ENCODE data around the gene DMKN. TPM values are rescaled to one million over a fixed set of nuclear protein-coding genes. Genes with fewer than 3 reads are reported as not detected.

DMKN gene
- total and polyA plus RNA-seq, 9 donors = 1.1 to 22.6 (median 2.0) TPM

DNA sequence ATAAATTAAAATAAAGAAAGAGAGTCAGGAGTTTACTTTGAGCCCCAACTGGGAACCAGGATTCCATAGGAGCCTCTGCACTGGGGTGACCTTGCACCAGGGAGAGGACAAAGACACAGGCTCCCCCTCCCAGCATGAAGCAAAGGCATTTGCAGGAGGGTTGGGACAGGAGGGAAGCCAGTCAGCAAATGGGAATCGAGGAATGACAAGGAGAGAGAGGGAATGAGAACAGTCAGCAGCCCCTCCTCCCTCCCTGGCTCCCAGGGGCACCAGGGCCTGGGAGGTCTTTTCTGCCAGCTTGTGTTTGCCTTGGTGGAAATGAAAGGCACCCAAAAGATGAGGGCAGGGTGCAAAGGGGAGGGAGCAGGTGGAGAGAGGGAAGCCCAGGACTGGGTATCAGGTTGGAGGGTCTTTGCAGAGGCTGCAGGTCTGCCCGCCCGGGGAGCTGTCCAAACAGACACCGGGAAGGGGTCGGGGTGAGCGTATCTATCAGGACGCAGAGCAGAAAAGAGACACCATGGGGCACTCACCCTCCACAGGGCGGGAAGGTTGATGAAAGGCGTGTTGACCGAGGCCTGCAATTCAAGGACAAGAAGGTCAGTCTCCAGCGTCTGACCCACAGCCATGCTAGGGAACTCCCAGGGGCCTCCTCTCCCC lies 10.9 kb upstream of the DMKN start:
- H3K9me3 ChIP-seq (replicated peaks; ENCODE audit: control insufficient read depth, low read depth, low read length) = no peaks in the 10 kb centered on the region
- no peak for DNase-seq
- H3K4me1 ChIP-seq (ENCODE audit: control insufficient read depth, insufficient read depth, low read length) = no peaks in the 10 kb centered on the region
- peaks cover 28% of the 10 kb centered on the region for H3K27me3 ChIP-seq (ENCODE audit: control insufficient read depth, insufficient read depth, low read length)
- no peak overlapping the region for H3K27ac ChIP-seq (ENCODE audit: low read length)
- H3K4me3 ChIP-seq (ENCODE audit: low read length) = no peak overlapping the region
- no peaks in the 10 kb centered on the region for H3K36me3 ChIP-seq (ENCODE audit: control insufficient read depth, insufficient read depth, low read length)
- WGBS (ENCODE audit: insufficient coverage) = 20% methylated on average over 10 of the region's 11 CpGs

DNA sequence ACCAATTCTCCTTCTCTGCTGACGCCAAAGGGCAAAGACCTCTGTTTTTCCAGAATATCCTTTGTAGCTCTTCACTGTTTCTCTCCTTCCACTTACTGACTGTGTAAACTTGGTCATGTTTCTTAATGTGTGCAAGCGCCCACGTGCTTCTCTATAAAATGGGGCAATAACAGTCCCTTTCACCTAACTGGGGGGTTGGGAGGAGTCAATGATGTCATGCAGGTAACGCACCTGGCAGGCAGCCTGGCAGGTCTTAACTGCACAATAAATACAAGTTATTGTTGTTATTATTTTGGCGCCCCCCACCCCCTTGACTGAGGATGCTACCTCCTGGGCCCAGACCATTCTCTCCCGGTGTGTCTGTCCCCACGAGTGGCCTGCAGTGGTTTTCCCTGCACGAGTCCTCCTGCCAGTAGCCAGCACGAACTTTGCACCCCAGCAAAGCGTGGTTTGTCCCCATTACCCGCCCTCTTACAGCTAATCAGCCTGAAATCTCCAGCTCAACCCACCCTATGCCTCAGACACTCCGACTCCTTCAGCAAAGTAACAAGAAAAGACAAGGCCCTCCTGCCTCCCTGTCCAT lies 9.4 kb upstream of the DMKN start:
- no peak for DNase-seq
- no peak overlapping the region for H3K27ac ChIP-seq (ENCODE audit: low read length)
- no peaks in the 10 kb centered on the region for H3K4me1 ChIP-seq (ENCODE audit: control insufficient read depth, insufficient read depth, low read length)
- WGBS (ENCODE audit: insufficient coverage) = 84% methylated on average over 9 of the region's 12 CpGs
- no peak overlapping the region for H3K4me3 ChIP-seq (ENCODE audit: low read length)
- peaks cover 21% of the 10 kb centered on the region for H3K27me3 ChIP-seq (ENCODE audit: control insufficient read depth, insufficient read depth, low read length)
- H3K36me3 ChIP-seq (ENCODE audit: control insufficient read depth, insufficient read depth, low read length) = no peaks in the 10 kb centered on the region
- H3K9me3 ChIP-seq (replicated peaks; ENCODE audit: control insufficient read depth, low read depth, low read length) = no peaks in the 10 kb centered on the region

DNA sequence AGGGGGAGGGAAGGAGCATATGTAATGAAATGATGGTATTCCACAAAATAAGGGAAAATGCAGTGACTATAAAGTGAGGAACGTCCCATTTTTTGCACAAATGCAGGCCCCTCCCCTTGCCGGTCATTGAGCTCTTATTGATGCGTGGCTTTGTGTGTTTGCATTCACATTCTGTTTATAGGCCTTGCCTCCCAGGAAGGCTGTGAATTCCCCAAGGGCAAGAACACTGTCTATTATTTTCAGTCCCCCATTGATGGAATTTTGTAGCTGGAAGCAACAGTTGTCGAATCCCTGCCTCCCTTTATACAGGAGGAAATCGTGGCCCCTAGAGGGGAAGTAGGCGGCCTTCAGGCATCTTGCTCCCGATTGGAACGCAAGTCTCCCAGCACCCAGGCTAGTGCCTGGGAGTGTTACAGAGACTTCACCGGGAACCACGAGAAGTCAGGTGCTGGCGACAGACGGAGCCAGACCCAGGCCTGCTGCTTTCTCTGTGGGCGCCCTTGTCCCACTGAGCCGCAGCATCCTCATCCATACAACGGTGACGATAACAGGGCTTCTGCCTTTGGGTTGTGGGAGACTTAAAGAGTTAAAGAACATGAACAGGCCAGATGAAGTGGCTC lies 7.8 kb upstream of the DMKN start:
- no peak for DNase-seq
- no peaks in the 10 kb centered on the region for H3K36me3 ChIP-seq (ENCODE audit: control insufficient read depth, insufficient read depth, low read length)
- WGBS (ENCODE audit: insufficient coverage) = 47% methylated on average over 5 of the region's 16 CpGs
- H3K27ac ChIP-seq (ENCODE audit: low read length) = no peak overlapping the region
- H3K4me1 ChIP-seq (ENCODE audit: control insufficient read depth, insufficient read depth, low read length) = no peaks in the 10 kb centered on the region
- H3K27me3 ChIP-seq (ENCODE audit: control insufficient read depth, insufficient read depth, low read length) = peaks cover 21% of the 10 kb centered on the region
- no peaks in the 10 kb centered on the region for H3K9me3 ChIP-seq (replicated peaks; ENCODE audit: control insufficient read depth, low read depth, low read length)
- H3K4me3 ChIP-seq (ENCODE audit: low read length) = no peak overlapping the region

DNA sequence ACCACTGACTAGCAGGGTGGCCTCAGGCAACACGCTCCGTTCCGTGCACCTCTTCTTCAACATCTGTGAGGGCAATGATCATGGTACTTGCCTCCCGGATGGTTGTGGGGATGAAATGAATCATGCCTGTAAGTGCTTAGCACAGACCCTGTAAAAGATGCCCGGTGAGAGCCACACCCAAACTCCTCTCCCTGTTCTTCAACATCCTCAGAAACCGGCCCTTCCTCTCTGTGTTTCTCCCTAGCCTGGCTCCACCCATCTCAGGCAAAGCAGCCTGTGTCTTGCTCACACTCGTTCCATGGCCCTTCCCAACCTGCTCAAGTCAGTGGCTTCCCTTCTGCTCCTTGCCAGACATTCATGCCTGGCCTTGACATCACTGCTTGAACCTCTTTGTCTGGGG lies 5.8 kb upstream of the DMKN start:
- Histone ChIP-seq H3K27ac (ENCODE audit: low read length) (no peak overlapping the region), H3K4me3 (ENCODE audit: low read length) (no peak overlapping the region), H3K27me3 (ENCODE audit: control insufficient read depth, insufficient read depth, low read length) (peaks cover 16% of the 10 kb centered on the region), H3K9me3 (replicated peaks; ENCODE audit: control insufficient read depth, low read depth, low read length) (no peaks in the 10 kb centered on the region), H3K4me1 (ENCODE audit: control insufficient read depth, insufficient read depth, low read length) (no peaks in the 10 kb centered on the region), H3K36me3 (ENCODE audit: control insufficient read depth, insufficient read depth, low read length) (no peaks in the 10 kb centered on the region)
- no peak for DNase-seq
- 19% methylated on average over 3 of the region's 7 CpGs for WGBS (ENCODE audit: insufficient coverage)

DNA sequence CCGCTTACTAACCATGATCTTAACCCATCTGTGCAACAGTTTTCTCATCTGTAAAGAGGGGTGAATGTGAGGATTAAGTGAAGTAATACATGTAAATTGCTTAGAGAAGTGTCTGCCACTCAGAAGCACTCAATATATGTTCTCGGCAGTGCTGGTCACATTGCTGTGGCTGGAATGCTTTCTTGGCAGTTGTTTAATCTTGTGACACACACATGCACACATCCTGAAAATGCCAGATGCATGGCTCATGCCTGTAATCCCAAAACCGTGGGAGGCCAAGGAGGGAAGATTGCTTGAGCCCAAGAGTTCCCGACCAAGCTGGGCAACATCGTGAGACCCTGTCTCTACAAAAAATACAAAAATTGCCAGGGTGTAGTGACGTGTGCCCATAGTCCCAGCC lies 4.9 kb upstream of the DMKN start:
- no peaks in the 10 kb centered on the region for H3K9me3 ChIP-seq (replicated peaks; ENCODE audit: control insufficient read depth, low read depth, low read length)
- no peak overlapping the region for H3K4me3 ChIP-seq (ENCODE audit: low read length)
- no peaks in the 10 kb centered on the region for H3K4me1 ChIP-seq (ENCODE audit: control insufficient read depth, insufficient read depth, low read length)
- no peak for DNase-seq
- peaks cover 17% of the 10 kb centered on the region for H3K27me3 ChIP-seq (ENCODE audit: control insufficient read depth, insufficient read depth, low read length)
- H3K36me3 ChIP-seq (ENCODE audit: control insufficient read depth, insufficient read depth, low read length) = no peaks in the 10 kb centered on the region
- no peak overlapping the region for H3K27ac ChIP-seq (ENCODE audit: low read length)
- WGBS (ENCODE audit: insufficient coverage) = 63% methylated on average over 3 of the region's 6 CpGs

DNA sequence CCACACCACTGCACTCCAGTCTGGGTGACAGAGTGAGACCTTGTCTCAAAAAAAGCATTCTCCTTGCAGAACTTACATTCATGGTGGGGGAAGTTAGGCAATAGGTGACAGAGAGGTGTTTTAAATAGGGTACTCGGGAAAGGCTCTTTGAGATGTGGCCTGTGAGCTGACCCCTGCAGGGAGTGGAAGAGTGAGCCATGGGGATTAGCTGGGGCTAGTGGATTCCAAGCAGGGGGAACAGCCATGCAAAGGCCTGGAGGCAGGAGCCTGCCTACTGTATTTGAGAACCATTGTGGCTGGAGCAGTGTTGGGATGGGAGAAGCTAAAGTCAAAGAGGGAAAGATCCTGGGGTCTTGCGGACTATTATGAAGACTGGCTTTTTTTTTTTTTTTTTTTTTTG lies 3.9 kb upstream of the DMKN start:
- H3K27me3 ChIP-seq (ENCODE audit: control insufficient read depth, insufficient read depth, low read length) = peaks cover 26% of the 10 kb centered on the region
- H3K27ac ChIP-seq (ENCODE audit: low read length) = no peak overlapping the region
- peaks cover 6% of the 10 kb centered on the region for H3K4me1 ChIP-seq (ENCODE audit: control insufficient read depth, insufficient read depth, low read length)
- WGBS (ENCODE audit: insufficient coverage) = 40% methylated on average over 1 of the region's 2 CpGs
- H3K4me3 ChIP-seq (ENCODE audit: low read length) = no peak overlapping the region
- no peaks in the 10 kb centered on the region for H3K36me3 ChIP-seq (ENCODE audit: control insufficient read depth, insufficient read depth, low read length)
- H3K9me3 ChIP-seq (replicated peaks; ENCODE audit: control insufficient read depth, low read depth, low read length) = no peaks in the 10 kb centered on the region
- DNase-seq = no peak

DNA sequence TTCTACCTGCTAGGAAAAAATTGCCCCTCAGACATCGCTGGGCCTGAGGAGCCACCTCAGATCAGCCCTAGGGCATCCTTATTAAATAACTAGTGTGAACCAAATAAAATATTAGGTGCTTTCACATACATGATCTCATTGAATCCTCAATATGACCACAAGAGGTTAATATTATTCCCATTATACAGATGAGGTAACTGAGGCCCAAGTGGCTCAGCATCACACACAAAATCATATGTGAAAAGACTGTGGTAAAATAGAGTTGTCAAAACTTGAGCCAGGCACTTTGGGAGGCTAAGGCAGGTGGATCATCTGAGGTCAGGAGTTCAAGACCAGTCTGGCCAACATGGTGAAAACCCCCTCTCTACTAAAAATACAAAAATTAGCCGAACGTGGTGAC lies 2.9 kb upstream of the DMKN start:
- Histone ChIP-seq H3K27ac (ENCODE audit: low read length) (no peak overlapping the region), H3K4me1 (ENCODE audit: control insufficient read depth, insufficient read depth, low read length) (peaks cover 6% of the 10 kb centered on the region), H3K9me3 (replicated peaks; ENCODE audit: control insufficient read depth, low read depth, low read length) (no peaks in the 10 kb centered on the region), H3K36me3 (ENCODE audit: control insufficient read depth, insufficient read depth, low read length) (no peaks in the 10 kb centered on the region), H3K4me3 (ENCODE audit: low read length) (no peak overlapping the region), H3K27me3 (ENCODE audit: control insufficient read depth, insufficient read depth, low read length) (peaks cover 33% of the 10 kb centered on the region)
- DNase-seq = no peak
- WGBS (ENCODE audit: insufficient coverage) = no CpG with 5 or more reads among the region's 3 CpGs

DNA sequence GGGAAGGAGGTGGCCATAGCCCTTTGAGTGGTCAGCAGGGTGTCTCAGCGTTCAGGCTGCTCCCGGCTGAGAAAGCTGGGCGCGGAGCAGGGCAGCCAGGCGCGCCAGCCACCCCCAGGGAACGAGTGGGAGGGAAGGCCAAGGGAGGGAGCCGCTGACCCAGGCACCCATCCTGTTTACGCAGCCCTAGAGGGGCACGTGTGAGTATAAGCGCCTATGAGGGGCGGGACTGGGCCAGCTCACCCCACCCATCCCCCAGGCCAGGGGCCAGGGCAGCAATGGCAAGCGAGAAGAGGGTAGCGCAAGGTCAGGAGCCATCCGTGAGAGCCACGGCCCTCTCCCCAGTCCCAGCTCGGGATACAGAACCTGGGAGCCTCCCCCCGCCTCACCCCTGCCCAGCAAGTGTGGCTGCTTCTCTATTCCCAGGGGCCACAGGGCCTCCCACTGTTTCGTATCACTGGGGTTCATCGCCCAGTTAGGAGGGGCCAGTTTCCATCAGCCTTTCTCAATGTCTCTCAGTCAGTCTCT lies 897 bp upstream of the DMKN start:
- WGBS (ENCODE audit: insufficient coverage) = 15% methylated on average over 15 of the region's 20 CpGs
- Histone ChIP-seq H3K36me3 (ENCODE audit: control insufficient read depth, insufficient read depth, low read length) (no peaks in the 10 kb centered on the region), H3K4me1 (ENCODE audit: control insufficient read depth, insufficient read depth, low read length) (peaks cover 17% of the 10 kb centered on the region), H3K27ac (ENCODE audit: low read length) (no peak overlapping the region), H3K9me3 (replicated peaks; ENCODE audit: control insufficient read depth, low read depth, low read length) (no peaks in the 10 kb centered on the region), H3K4me3 (ENCODE audit: low read length) (no peak overlapping the region), H3K27me3 (ENCODE audit: control insufficient read depth, insufficient read depth, low read length) (peaks cover 51% of the 10 kb centered on the region)
- no peak for DNase-seq

DNA sequence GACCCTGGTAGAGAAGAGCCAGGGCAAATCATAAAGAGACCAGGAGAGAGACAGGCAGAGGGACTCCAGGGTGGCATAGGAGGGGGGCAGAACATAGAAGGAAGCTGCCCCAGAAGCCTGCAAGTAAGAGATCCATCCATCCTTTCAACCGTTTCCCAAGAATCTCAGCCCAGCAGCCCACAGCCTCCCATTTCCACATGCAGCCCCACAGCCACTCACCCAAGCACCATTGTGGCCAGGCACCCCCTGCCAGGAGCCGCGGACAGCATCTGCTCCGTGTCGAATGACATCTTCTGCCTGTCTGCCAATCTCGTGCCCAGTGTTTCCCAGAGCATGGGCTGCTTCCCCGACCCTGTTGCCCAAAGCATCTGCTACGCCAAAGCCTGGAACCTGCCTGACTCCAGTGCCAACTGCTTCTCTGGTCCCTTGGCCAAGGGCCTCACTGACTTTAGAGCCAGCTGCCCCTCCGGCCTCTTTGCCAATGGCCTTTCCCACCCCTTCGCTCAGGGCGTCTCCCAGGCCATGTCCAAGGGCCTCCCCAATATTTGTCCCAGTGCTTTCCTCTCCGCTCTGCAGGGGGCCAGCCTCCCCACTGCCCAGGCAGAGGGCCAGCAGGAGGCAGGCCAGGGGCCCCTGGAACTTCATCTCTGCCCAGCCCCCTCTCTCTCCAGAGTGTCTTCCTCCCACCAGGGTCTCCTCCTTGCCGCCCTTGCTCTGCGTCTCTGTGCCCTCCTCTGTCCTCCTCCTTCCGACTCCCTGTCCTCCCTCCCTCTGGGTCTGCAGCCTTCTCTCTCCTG lies 420 bp downstream of the DMKN start:
- peaks cover 58% of the 10 kb centered on the region for H3K27me3 ChIP-seq (ENCODE audit: control insufficient read depth, insufficient read depth, low read length)

DNA sequence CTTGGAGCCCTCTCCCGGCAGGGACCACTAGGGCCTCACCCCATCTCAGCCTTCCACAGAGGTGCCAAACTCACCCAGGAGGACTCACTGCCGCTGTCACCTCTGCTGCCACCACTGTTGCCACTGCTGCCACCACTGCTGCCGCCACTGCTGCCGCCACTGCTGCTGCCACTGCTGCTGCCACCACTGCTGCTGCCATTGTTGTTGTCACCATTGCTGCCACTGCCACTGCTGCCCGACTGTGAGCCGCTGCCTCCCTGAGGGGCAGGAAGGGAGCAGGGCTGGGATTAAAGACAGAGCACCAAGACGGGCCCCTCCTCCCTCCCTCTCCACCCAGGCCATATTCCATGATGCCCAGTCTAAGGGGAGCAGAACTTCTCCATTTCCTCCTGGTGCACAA lies 2.1 kb downstream of the DMKN start:
- peaks cover 70% of the 10 kb centered on the region for H3K27me3 ChIP-seq (ENCODE audit: control insufficient read depth, insufficient read depth, low read length)
- WGBS (ENCODE audit: insufficient coverage) = 83% methylated on average over 5 of the region's 7 CpGs

More for the DNA sequence above, 420 bp downstream of the DMKN start:
- Histone ChIP-seq H3K36me3 (ENCODE audit: control insufficient read depth, insufficient read depth, low read length) (no peaks in the 10 kb centered on the region), H3K9me3 (replicated peaks; ENCODE audit: control insufficient read depth, low read depth, low read length) (no peaks in the 10 kb centered on the region), H3K4me1 (ENCODE audit: control insufficient read depth, insufficient read depth, low read length) (peaks cover 17% of the 10 kb centered on the region), H3K4me3 (ENCODE audit: low read length) (no peak overlapping the region), H3K27ac (ENCODE audit: low read length) (no peak overlapping the region)
- 57% methylated on average over 14 of the region's 15 CpGs for WGBS (ENCODE audit: insufficient coverage)
- peak; percentile 66 for DNase-seq

More for the DNA sequence above, 2.1 kb downstream of the DMKN start:
- H3K36me3 ChIP-seq (ENCODE audit: control insufficient read depth, insufficient read depth, low read length) = no peaks in the 10 kb centered on the region
- DNase-seq = no peak
- no peaks in the 10 kb centered on the region for H3K9me3 ChIP-seq (replicated peaks; ENCODE audit: control insufficient read depth, low read depth, low read length)
- no peak overlapping the region for H3K27ac ChIP-seq (ENCODE audit: low read length)
- H3K4me3 ChIP-seq (ENCODE audit: low read length) = no peak overlapping the region
- peaks cover 17% of the 10 kb centered on the region for H3K4me1 ChIP-seq (ENCODE audit: control insufficient read depth, insufficient read depth, low read length)

Data from muscle of leg (tissue), 11 donors.